Measurements from ENCODE around the gene SLC27A3.

Gene SLC27A3

GRCh38 chr1:153799566-153800465 is 24.6 kb downstream of the SLC27A3 start:
- DNase-seq (ENCODE audit: low read depth): no peak

- DNase-seq (ENCODE audit: low read depth): no peak
Measured at GRCh38 chr1:153800516-153800915, 25.3 kb downstream of the SLC27A3 start.

- no peak for DNase-seq (ENCODE audit: low read depth)
Measured at GRCh38 chr1:153801028-153801625, 25.9 kb downstream of the SLC27A3 start.

GRCh38 chr1:153801786-153802697 is 26.8 kb downstream of the SLC27A3 start:
- DNase-seq (ENCODE audit: low read depth): no peak

GRCh38 chr1:153803470-153804056 is 28.4 kb downstream of the SLC27A3 start:
- no peak for DNase-seq (ENCODE audit: low read depth)

GRCh38 chr1:153804112-153804511 is 28.9 kb downstream of the SLC27A3 start:
- no peak for DNase-seq (ENCODE audit: low read depth)

- no peak for DNase-seq (ENCODE audit: low read depth)
Measured at GRCh38 chr1:153805042-153805745, 30.0 kb downstream of the SLC27A3 start.

- DNase-seq (ENCODE audit: low read depth): no peak
Measured at GRCh38 chr1:153805886-153806719, 30.9 kb downstream of the SLC27A3 start.

GRCh38 chr1:153816283-153816889 is 41.2 kb downstream of the SLC27A3 start:
- no peak for DNase-seq (ENCODE audit: low read depth)

GRCh38 chr1:153818876-153819275 is 43.7 kb downstream of the SLC27A3 start:
- no peak for DNase-seq (ENCODE audit: low read depth)

- DNase-seq (ENCODE audit: low read depth): no peak
Measured at GRCh38 chr1:153827168-153827964, 52.2 kb downstream of the SLC27A3 start.
